Dermis microvascular lymphatic vessel endothelial cell (primary cell): Measurements from ENCODE around the gene UBXN6. TPM values are rescaled to one million over a fixed set of nuclear protein-coding genes. Genes with fewer than 3 reads are reported as not detected.

ENCODE experiments used
- DNase-seq, 2 donors: peaks; one replicate each; pipeline versions ENCODE4 v3.0.0 to v3.0.0-alpha.2; 2010; ENCODE audit warnings: low read depth in 2 of 2
- total RNA-seq: library from RNA; depleted of rRNA; stranded (reverse); fragments of >200 nt; gene quantifications from 2 replicates; pipeline ENCODE4 v1.2.1, GENCODE V29; 2014

The UBXN6 gene
- total RNA-seq, 1 donor from 2014 or later, result 81.3 TPM

- DNase-seq, result no peak
Measured at GRCh38 chr19:4493929-4494690, 36.5 kb upstream of the UBXN6 start.

- DNase-seq, result no peak
Measured at GRCh38 chr19:4493104-4493928, 35.7 kb upstream of the UBXN6 start.

GRCh38 chr19:4492337-4493103 is 34.9 kb upstream of the UBXN6 start:
- DNase-seq, result no peak

- no peak for DNase-seq
Measured at GRCh38 chr19:4491446-4491845, 33.9 kb upstream of the UBXN6 start.

- no peak for DNase-seq
Measured at GRCh38 chr19:4488496-4488895, 30.9 kb upstream of the UBXN6 start.

GRCh38 chr19:4487572-4487971 is 30.0 kb upstream of the UBXN6 start:
- DNase-seq, result no peak

GRCh38 chr19:4483385-4483784 is 25.8 kb upstream of the UBXN6 start:
- DNase-seq, result no peak

- DNase-seq, result no peak
Measured at GRCh38 chr19:4482721-4483364, 25.2 kb upstream of the UBXN6 start.

GRCh38 chr19:4477034-4477801 is 19.6 kb upstream of the UBXN6 start:
- no peak for DNase-seq

GRCh38 chr19:4474514-4475022 is 17.0 kb upstream of the UBXN6 start:
- DNase-seq, result peak; percentile 36 to 74

GRCh38 chr19:4473763-4474513 is 16.3 kb upstream of the UBXN6 start:
- DNase-seq, result no peak

GRCh38 chr19:4473011-4473762 is 15.6 kb upstream of the UBXN6 start:
- DNase-seq, result no peak

- DNase-seq, result no peak
Measured at GRCh38 chr19:4472174-4472974, 14.8 kb upstream of the UBXN6 start, which contains the start of gene HDGFL2. TSS of gene HDGFL2 (plus strand) at chr19:4472297. CDS start at chr19:4472351, 54 bp downstream.

- DNase-seq, result peak; percentile 100
Measured at GRCh38 chr19:4471403-4472173, 14.0 kb upstream of the UBXN6 start.

- no peak for DNase-seq
Measured at GRCh38 chr19:4467835-4468234, 10.2 kb upstream of the UBXN6 start.

- DNase-seq, result no peak
Measured at GRCh38 chr19:4464815-4465581, 7.4 kb upstream of the UBXN6 start.
